Measurements from ENCODE around the gene MYMK.

DNA sequence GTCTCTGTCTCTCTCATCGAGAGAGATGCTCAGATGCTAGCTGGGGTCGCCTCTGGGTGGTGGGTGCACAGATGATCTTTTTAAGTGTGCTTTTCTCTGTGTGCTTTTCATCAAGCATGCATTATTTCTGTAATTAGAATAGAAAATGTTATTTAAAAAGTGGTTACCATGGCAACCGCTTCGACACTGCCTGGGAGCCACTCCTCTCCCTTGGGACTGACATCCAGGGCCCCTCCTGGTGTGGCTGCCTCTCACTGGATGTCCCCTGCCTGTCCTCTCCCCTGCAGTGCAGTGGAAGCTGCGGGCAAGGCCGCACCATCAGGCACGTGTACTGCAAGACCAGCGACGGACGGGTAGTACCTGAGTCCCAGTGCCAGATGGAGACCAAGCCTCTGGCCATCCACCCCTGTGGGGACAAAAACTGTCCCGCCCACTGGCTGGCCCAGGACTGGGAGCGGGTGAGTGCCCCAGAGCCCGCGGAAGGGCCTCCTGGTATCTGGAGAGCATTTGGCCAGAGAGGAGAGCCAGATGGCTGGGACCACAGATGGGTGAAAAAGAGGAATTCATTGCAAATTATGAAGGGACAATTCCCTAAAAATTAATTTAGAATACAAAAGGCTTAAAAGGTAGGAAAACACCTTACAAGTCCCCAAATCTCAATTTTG is 44.5 kb upstream of the MYMK start:
- no peak for TF ChIP-seq HOXD1 (CRISPR knock-in tag; IDR thresholded peaks at IDR 0.05)
- no peak for TF ChIP-seq ZNF878 (CRISPR knock-in tag; IDR thresholded peaks at IDR 0.05)
- no peak; the same call in 1 of the 2 replicates for TF ChIP-seq RFX1 (IDR thresholded peaks at IDR 0.05)
- TF ChIP-seq U2AF1 (optimal IDR thresholded peaks at IDR 0.05; ENCODE audit: low read depth, low read length): no peak
- TF ChIP-seq, protein P1, sequence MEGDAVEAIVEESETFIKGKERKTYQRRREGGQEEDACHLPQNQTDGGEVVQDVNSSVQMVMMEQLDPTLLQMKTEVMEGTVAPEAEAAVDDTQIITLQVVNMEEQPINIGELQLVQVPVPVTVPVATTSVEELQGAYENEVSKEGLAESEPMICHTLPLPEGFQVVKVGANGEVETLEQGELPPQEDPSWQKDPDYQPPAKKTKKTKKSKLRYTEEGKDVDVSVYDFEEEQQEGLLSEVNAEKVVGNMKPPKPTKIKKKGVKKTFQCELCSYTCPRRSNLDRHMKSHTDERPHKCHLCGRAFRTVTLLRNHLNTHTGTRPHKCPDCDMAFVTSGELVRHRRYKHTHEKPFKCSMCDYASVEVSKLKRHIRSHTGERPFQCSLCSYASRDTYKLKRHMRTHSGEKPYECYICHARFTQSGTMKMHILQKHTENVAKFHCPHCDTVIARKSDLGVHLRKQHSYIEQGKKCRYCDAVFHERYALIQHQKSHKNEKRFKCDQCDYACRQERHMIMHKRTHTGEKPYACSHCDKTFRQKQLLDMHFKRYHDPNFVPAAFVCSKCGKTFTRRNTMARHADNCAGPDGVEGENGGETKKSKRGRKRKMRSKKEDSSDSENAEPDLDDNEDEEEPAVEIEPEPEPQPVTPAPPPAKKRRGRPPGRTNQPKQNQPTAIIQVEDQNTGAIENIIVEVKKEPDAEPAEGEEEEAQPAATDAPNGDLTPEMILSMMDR (CRISPR knock-in tag; IDR thresholded peaks at IDR 0.05): no peak
- no peak for TF ChIP-seq RAD21 (CRISPR knock-in tag; IDR thresholded peaks at IDR 0.05)
- TF ChIP-seq SOX6 (IDR thresholded peaks at IDR 0.05): no peak
- TF ChIP-seq SOX6 (CRISPR knock-in tag; IDR thresholded peaks at IDR 0.05): no peak
- no peak for TF ChIP-seq RFXAP (CRISPR knock-in tag; IDR thresholded peaks at IDR 0.05; ENCODE audit: borderline replicate concordance)
- TF ChIP-seq, protein P2, sequence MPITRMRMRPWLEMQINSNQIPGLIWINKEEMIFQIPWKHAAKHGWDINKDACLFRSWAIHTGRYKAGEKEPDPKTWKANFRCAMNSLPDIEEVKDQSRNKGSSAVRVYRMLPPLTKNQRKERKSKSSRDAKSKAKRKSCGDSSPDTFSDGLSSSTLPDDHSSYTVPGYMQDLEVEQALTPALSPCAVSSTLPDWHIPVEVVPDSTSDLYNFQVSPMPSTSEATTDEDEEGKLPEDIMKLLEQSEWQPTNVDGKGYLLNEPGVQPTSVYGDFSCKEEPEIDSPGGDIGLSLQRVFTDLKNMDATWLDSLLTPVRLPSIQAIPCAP (CRISPR knock-in tag; IDR thresholded peaks at IDR 0.05; ENCODE audit: low read depth): no peak
- TF ChIP-seq CEBPB (IDR thresholded peaks at IDR 0.05; ENCODE audit: borderline replicate concordance, low read depth, low read length): no peak
- no peak for TF ChIP-seq ZFP90 (CRISPR knock-in tag; IDR thresholded peaks at IDR 0.05; ENCODE audit: borderline replicate concordance)
- TF ChIP-seq, protein P3, sequence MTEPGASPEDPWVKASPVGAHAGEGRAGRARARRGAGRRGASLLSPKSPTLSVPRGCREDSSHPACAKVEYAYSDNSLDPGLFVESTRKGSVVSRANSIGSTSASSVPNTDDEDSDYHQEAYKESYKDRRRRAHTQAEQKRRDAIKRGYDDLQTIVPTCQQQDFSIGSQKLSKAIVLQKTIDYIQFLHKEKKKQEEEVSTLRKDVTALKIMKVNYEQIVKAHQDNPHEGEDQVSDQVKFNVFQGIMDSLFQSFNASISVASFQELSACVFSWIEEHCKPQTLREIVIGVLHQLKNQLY (CRISPR knock-in tag; IDR thresholded peaks at IDR 0.05): no peak
